Gastrocnemius medialis (tissue), 4 donors: Measurements from ENCODE around the gene RBBP9. TPM values are rescaled to one million over a fixed set of nuclear protein-coding genes. Genes with fewer than 3 reads are reported as not detected.
"Not testable (repeated sequence)": the region's sequence is repeated elsewhere in the genome, so short reads cannot be mapped to it uniquely, and the experiment has no call there.

ENCODE experiments used
- ATAC-seq, 2 donors: fragments of 150-250 bp; one replicate each; pipeline ENCODE4 v1.9.1; 2016
- DNase-seq, 2 donors: peaks; one replicate each; pipeline ENCODE4 v3.0.0-alpha.2; 2019
- H3K27ac ChIP-seq, 4 donors: fragments of 200-600 bp; sonication (generic); 1 replicate in 1 of 4; 2 replicates in 3 of 4; pipeline ENCODE4 v1.5.1; 2016 to 2018; ENCODE audit warnings: mild to moderate bottlenecking in 2 of 4, moderate library complexity in 1 of 4
- H3K27me3 ChIP-seq, 3 donors: fragments of 200-600 bp; sonication (generic) in 2 of 3; 1 replicate in 1 of 3; 2 replicates in 2 of 3; pipeline versions ENCODE4 v1.5.1 to v1.6.0; 2016 to 2019; ENCODE audit warnings: mild to moderate bottlenecking in 1 of 3, moderate library complexity in 1 of 3
- H3K36me3 ChIP-seq, 2 donors: fragments of 200-600 bp; sonication (generic) in 1 of 2; one replicate each; pipeline ENCODE4 v1.5.1; 2017 to 2018
- H3K4me1 ChIP-seq, 2 donors: fragments of 200-600 bp; sonication (generic) in 1 of 2; one replicate each; pipeline ENCODE4 v1.5.1; 2016 to 2017; ENCODE audit warnings: mild to moderate bottlenecking in 2 of 2
- H3K4me3 ChIP-seq, 4 donors: fragments of 200-600 bp; sonication (generic) in 3 of 4; 1 replicate in 1 of 4; 2 replicates in 3 of 4; pipeline ENCODE4 v1.5.1; 2016 to 2019; ENCODE audit warnings: mild to moderate bottlenecking in 2 of 4
- H3K9me3 ChIP-seq, 3 donors: fragments of 200-600 bp; sonication (generic) in 2 of 3; 1 replicate in 1 of 3; 2 replicates in 2 of 3; pipeline ENCODE4 v1.5.1; 2016 to 2019
- CTCF ChIP-seq, 5 experiments: fragments of 450-650 bp in 3 of 5; fragments of 200-600 bp in 2 of 5; sonication (generic) in 2 of 5; IDR thresholded peaks in 4 of 5; conservative IDR thresholded peaks in 1 of 5; 1 replicate in 4 of 5; 2 replicates in 1 of 5; pipeline ENCODE4 v1.5.1; 2016 to 2019; ENCODE audit warnings: antibody characterized with exemption in 5 of 5, mild to moderate bottlenecking in 3 of 5, moderate library complexity in 3 of 5
- POLR2A ChIP-seq, 2 donors: fragments of 450-650 bp; IDR thresholded peaks; one replicate each; pipeline ENCODE4 v1.6.1; 2017; ENCODE audit warnings: antibody characterized with exemption in 2 of 2, mild to moderate bottlenecking in 2 of 2, moderate library complexity in 2 of 2
- in situ Hi-C, 4 donors: fragments of 200-750 bp; cut with MboI; loops; one replicate each; pipeline versions ENCODE4 v1.15.0 to v1.8.0; 2017; ENCODE audit warnings: low sequenced_read_pairs in 4 of 4
- intact Hi-C: fragments of 100-400 bp; cut with DNase I; formaldehyde crosslinking; loops from one replicate; pipeline ENCODE4 v1.15.1; 2023; ENCODE audit warnings: low total_unique reads
- total RNA-seq, 4 donors: library from RNA; depleted of rRNA; stranded (reverse); fragments of >200 nt; gene quantifications; one replicate each; pipeline versions ENCODE4 v1.1.0 to v1.2.3, GENCODE V29; 2016

The RBBP9 gene
- total RNA-seq, 4 donors from 2014 or later: 3.0 to 17.5 (median 6.1) TPM

GRCh38 chr20:18529041-18529440, 32.0 kb upstream of the RBBP9 start:
- DNase-seq: no peak
- Histone ChIP-seq H3K9me3 (no peaks in the 10 kb centered on the region), H3K27ac (no peak overlapping the region), H3K4me1 (no peaks in the 10 kb centered on the region), H3K36me3 (peaks cover 5 to 95% of the 10 kb centered on the region in 2 donors), H3K27me3 (no peaks in the 10 kb centered on the region), H3K4me3 (no peak overlapping the region)
- in situ Hi-C loops (no loop called here), intact Hi-C loops (no loop called here)
- no peak for TF ChIP-seq CTCF (IDR thresholded peaks at IDR 0.05 in 4 of 5, conservative IDR thresholded peaks at IDR 0.05 in 1 of 5)
- no peak for TF ChIP-seq POLR2A (IDR thresholded peaks at IDR 0.05)
- ATAC-seq: no peak

GRCh38 chr20:18527836-18528235, 30.8 kb upstream of the RBBP9 start:
- no peak for ATAC-seq

GRCh38 chr20:18527339-18527738, 30.3 kb upstream of the RBBP9 start:
- TF ChIP-seq POLR2A (IDR thresholded peaks at IDR 0.05) (no peak), CTCF (IDR thresholded peaks at IDR 0.05 in 4 of 5, conservative IDR thresholded peaks at IDR 0.05 in 1 of 5) (no peak)
- intact Hi-C loops: no loop called here
- DNase-seq (no peak), ATAC-seq (no peak)
- Histone ChIP-seq H3K4me1 (no peaks in the 10 kb centered on the region), H3K9me3 (no peaks in the 10 kb centered on the region), H3K36me3 (peaks cover 5 to 78% of the 10 kb centered on the region in 2 donors), H3K27me3 (no peaks in the 10 kb centered on the region), H3K4me3 (no peak overlapping the region), H3K27ac (peak overlapping the region in 2 of 4 donors; percentile 40 to 63)
- in situ Hi-C loops: no loop called here

More at GRCh38 chr20:18527836-18528235, 30.8 kb upstream of the RBBP9 start:
- Histone ChIP-seq H3K4me3 (no peak overlapping the region), H3K27me3 (no peaks in the 10 kb centered on the region), H3K9me3 (no peaks in the 10 kb centered on the region), H3K4me1 (no peaks in the 10 kb centered on the region), H3K27ac (peak overlapping the region in 2 of 4 donors; percentile 40 to 63), H3K36me3 (peaks cover 5 to 83% of the 10 kb centered on the region in 2 donors)
- DNase-seq: no peak
- intact Hi-C loops (no loop called here), in situ Hi-C loops (no loop called here)
- TF ChIP-seq CTCF (IDR thresholded peaks at IDR 0.05 in 4 of 5, conservative IDR thresholded peaks at IDR 0.05 in 1 of 5): no peak
- TF ChIP-seq POLR2A (IDR thresholded peaks at IDR 0.05): no peak

- Histone ChIP-seq H3K36me3 (peaks cover 5 to 72% of the 10 kb centered on the region in 2 donors), H3K27ac (peak overlapping the region in 2 of 4 donors; percentile 40 to 63)
- ATAC-seq, DNase-seq, H3K4me1 ChIP-seq, intact Hi-C loops, H3K27me3 ChIP-seq, H3K9me3 ChIP-seq, H3K4me3 ChIP-seq, in situ Hi-C loops: not testable (repeated sequence)
Observed at GRCh38 chr20:18526761-18527160, 29.7 kb upstream of the RBBP9 start.

GRCh38 chr20:18524646-18525045, 27.6 kb upstream of the RBBP9 start:
- no peaks in the 10 kb centered on the region for H3K27me3 ChIP-seq
- no peaks in the 10 kb centered on the region for H3K4me1 ChIP-seq
- in situ Hi-C loops (loop anchor here in 1 of 4 donors (25.0 kb wide), 1 partner anchor 562 kb away; the partner anchor contains the start of genes MGME1 and SNX5), intact Hi-C loops (no loop called here)
- no peak overlapping the region for H3K4me3 ChIP-seq
- DNase-seq (no peak), ATAC-seq (no peak)
- H3K9me3 ChIP-seq: no peaks in the 10 kb centered on the region
- TF ChIP-seq CTCF (IDR thresholded peaks at IDR 0.05 in 4 of 5, conservative IDR thresholded peaks at IDR 0.05 in 1 of 5) (no peak), POLR2A (IDR thresholded peaks at IDR 0.05) (no peak)
- H3K36me3 ChIP-seq: peaks cover 5 to 53% of the 10 kb centered on the region in 2 donors
- no peak overlapping the region for H3K27ac ChIP-seq
